AG04449 (cell line): Measurements from ENCODE around the gene DSTYK.

Experiments
- CTCF ChIA-PET: fragments of 350-600 bp; formaldehyde crosslinking; extraction: SDS; loops from one replicate; lab custom pipeline; 2021; ENCODE audit warnings: antibody characterized with exemption; lab: Yijun Ruan, JAX
- POLR2A ChIA-PET: fragments of 400-600, 350-600 bp; formaldehyde crosslinking; extraction: SDS; loops from one replicate; lab custom pipeline; 2020; ENCODE audit warnings: antibody characterized with exemption, inconsistent platforms; lab: Yijun Ruan, JAX
- DNase-seq: peaks from one replicate; pipeline ENCODE4 v3.0.0-alpha.2; 2010; ENCODE audit warnings: low read depth, low spot score
- H3K4me3 ChIP-seq: 2 replicates; pipeline ENCODE4 v1.5.1; 2011; ENCODE audit warnings: low read depth, mild to moderate bottlenecking, control low read depth, low read length
- CTCF ChIP-seq: IDR thresholded peaks from one replicate; pipeline ENCODE4 v1.5.1; 2011; ENCODE audit warnings: mild to moderate bottlenecking, moderate library complexity, low read length, control low read depth, inconsistent platforms; ENCODE audit not compliant: insufficient read depth; ENCODE audit errors: missing control alignments

The DSTYK gene

GRCh38 chr1:205144046-205144720, 67.3 kb downstream of the DSTYK start:
- CTCF ChIA-PET = interaction anchor here (0.6 to 9.7 kb wide), 20 partner anchors 8 to 210 kb away, joined by 3 to 239 read pairs (median 6); partner anchors contain the start of genes RBBP5 and TMCC2

GRCh38 chr1:205142102-205142469, 69.4 kb downstream of the DSTYK start:
- no peak for TF ChIP-seq CTCF
- no peak overlapping the region for H3K4me3 ChIP-seq
- ChIA-PET CTCF (interaction anchor here (0.6 to 9.7 kb wide), 44 partner anchors 9 to 194 kb away, joined by 3 to 239 read pairs (median 6); partner anchors contain the start of gene RBBP5), POLR2A (no interaction called here)
- DNase-seq = no peak

More at GRCh38 chr1:205144046-205144720, 67.3 kb downstream of the DSTYK start:
- TF ChIP-seq CTCF = no peak
- DNase-seq = no peak
- POLR2A ChIA-PET = interaction anchor here (1.4 kb wide), 1 partner anchor 22 kb away, joined by 6 read pairs; the partner anchor contains the start of gene RBBP5
- H3K4me3 ChIP-seq = no peak overlapping the region

GRCh38 chr1:205141236-205142101, 70.0 kb downstream of the DSTYK start:
- ChIA-PET CTCF (interaction anchor here (0.6 to 9.7 kb wide), 60 partner anchors 10 to 195 kb away, joined by 3 to 239 read pairs (median 4); partner anchors contain the start of gene RBBP5), POLR2A (no interaction called here)
- H3K4me3 ChIP-seq = no peak overlapping the region
- DNase-seq = peak; percentile 45
- peak; percentile 64 for TF ChIP-seq CTCF

- POLR2A ChIA-PET = no interaction called here
- TF ChIP-seq CTCF = no peak
- H3K4me3 ChIP-seq = no peak overlapping the region
- CTCF ChIA-PET = interaction anchor here (0.9 to 9.7 kb wide), 16 partner anchors 11 to 333 kb away, joined by 3 to 239 read pairs (median 8); partner anchors contain the start of gene RBBP5
- DNase-seq = no peak
These were observed 71.4 kb downstream of the DSTYK start for GRCh38 chr1:205140113-205140512.

- CTCF ChIA-PET = no interaction called here
- POLR2A ChIA-PET = no interaction called here
- TF ChIP-seq CTCF = no peak
- no peak overlapping the region for H3K4me3 ChIP-seq
- DNase-seq = no peak
These were observed 73.6 kb downstream of the DSTYK start for GRCh38 chr1:205137901-205138300.
